SK-N-MC (cell line): ENCODE results near the gene NLRP4.

Experiments
- EZH2 ChIP-seq: fragments of 200-600 bp; sonication (generic); IDR thresholded peaks from one replicate; pipeline ENCODE4 v1.6.1; 2017; ENCODE audit warnings: antibody characterized with exemption
- POLR2AphosphoS5 ChIP-seq: IDR thresholded peaks from 2 replicates; pipeline ENCODE4 v1.6.1; 2012; ENCODE audit warnings: mild to moderate bottlenecking, low read depth, low read length, borderline replicate concordance

DNA sequence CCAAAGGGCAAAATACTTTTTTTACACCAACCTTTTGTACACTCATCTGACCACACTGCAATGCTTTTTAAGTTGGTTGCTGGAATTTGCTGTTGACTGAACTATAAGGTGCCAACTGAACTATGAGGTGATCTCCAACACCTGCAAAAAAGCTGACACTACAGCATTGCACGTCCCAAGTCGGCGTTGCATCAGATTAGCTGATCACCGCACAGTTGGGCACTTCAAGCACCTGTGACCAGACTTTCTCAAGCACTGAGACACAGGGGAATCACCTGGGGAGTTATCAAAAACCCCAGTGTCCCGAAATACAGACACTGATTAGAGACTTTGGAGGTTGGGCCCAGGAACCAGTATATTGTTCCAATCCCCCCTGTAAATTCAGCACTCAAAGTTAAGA, 5.7 kb upstream of the NLRP4 start:
- no peak for TF ChIP-seq POLR2AphosphoS5
- TF ChIP-seq EZH2 = no peak
